Measurements from ENCODE around the gene TGFA.

- TF ChIP-seq CREM (IDR thresholded peaks at IDR 0.05; ENCODE audit: low read depth) = no peak
- no peak for TF ChIP-seq ATF3 (IDR thresholded peaks at IDR 0.05; ENCODE audit: borderline replicate concordance, extremely low read depth, low read depth, low read length)
- no peak for TF ChIP-seq EZH2 (IDR thresholded peaks at IDR 0.05; ENCODE audit: borderline replicate concordance, control insufficient read depth, low read depth, low read length)
- no peak for TF ChIP-seq CTCF (IDR thresholded peaks at IDR 0.05 in 2 of 3, conservative IDR thresholded peaks at IDR 0.05 in 1 of 3; ENCODE audit: control insufficient read depth in 2 of 3, extremely low read depth in 1 of 3, insufficient read depth in 1 of 3, low read depth in 3 of 3, low read length in 3 of 3)
- TF ChIP-seq SP1 (IDR thresholded peaks at IDR 0.05; ENCODE audit: low read depth, low read length) = no peak
- TF ChIP-seq EP300 (IDR thresholded peaks at IDR 0.05; ENCODE audit: borderline replicate concordance in 1 of 2, control insufficient read depth in 1 of 2, low read depth in 2 of 2, low read length in 2 of 2) = no peak
- no peak for TF ChIP-seq KAT2A (conservative IDR thresholded peaks at IDR 0.05; ENCODE audit: control insufficient read depth, low read depth, low read length)
- no peak for TF ChIP-seq ESRRA (IDR thresholded peaks at IDR 0.05; ENCODE audit: low read length)
- no peak for TF ChIP-seq SMC3 (IDR thresholded peaks at IDR 0.05; ENCODE audit: borderline replicate concordance, low read length)
- no peak for TF ChIP-seq POLR2AphosphoS5 (IDR thresholded peaks at IDR 0.05; ENCODE audit: low read length)
- no peak for TF ChIP-seq JUNB (IDR thresholded peaks at IDR 0.05)
- no peak for TF ChIP-seq CEBPB (IDR thresholded peaks at IDR 0.05; ENCODE audit: borderline replicate concordance in 1 of 2, low read depth in 2 of 2, low read length in 2 of 2)
- no peak for TF ChIP-seq CHD1 (IDR thresholded peaks at IDR 0.05; ENCODE audit: low read depth, low read length)
These were observed 78.4 kb downstream of the TGFA start for GRCh38 chr2:70475266-70475665.
